ENCODE measurements around the gene TYW1B.
"Not testable (repeated sequence)": the region's sequence is repeated elsewhere in the genome, so short reads cannot be mapped to it uniquely, and the experiment has no call there.

Gene TYW1B

GRCh38 chr7:72540923-72541322 lies 287.1 kb downstream of the TYW1B start:
- no peak for DNase-seq

- no peak for DNase-seq
Observed at GRCh38 chr7:72540106-72540611, 287.8 kb downstream of the TYW1B start.

DNA sequence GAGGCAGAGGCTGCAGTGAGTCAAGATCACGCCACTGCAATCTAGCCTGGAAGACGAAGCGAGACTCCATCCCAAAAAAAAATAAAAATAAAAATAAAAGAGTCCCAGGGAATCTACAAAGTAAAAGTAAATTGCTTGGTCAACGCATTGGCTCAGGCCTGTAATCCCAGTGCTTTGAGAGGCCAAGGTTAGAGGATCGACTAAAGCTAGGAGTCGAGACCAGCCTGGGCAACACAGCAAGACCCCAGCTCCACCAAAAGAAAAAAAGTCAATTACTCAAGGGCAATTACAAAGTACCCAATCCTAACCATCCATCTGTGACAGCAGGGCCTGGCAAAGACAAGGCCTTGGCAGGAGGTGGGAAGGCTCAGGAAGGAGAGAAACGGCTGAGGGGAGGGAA lies 288.3 kb downstream of the TYW1B start:
- no peak for DNase-seq

- no peak for DNase-seq
Observed at GRCh38 chr7:72538856-72539255, 289.1 kb downstream of the TYW1B start.

- DNase-seq, result no peak
Observed at GRCh38 chr7:72538147-72538546, 289.9 kb downstream of the TYW1B start.

GRCh38 chr7:72536038-72536437 lies 292.0 kb downstream of the TYW1B start:
- DNase-seq, result not testable (repeated sequence)

- DNase-seq, result not testable (repeated sequence)
Observed at GRCh38 chr7:72531048-72531447, 297.0 kb downstream of the TYW1B start.
